Smooth muscle cell (in vitro differentiated cells): ENCODE measurements around the gene MRGPRG. TPM values are rescaled to one million over a fixed set of nuclear protein-coding genes. Genes with fewer than 3 reads are reported as not detected.
A peak's percentile ranks its signal among the peaks of the same experiment; 100 is the strongest.

ENCODE experiments used
- DNase-seq: peaks from one replicate; lab custom pipeline; 2025; ENCODE audit not compliant: unreplicated experiment; lab: John Stamatoyannopoulos, UW
- H2AFZ ChIP-seq: fragments of 200-600 bp; sonication (generic); 2 replicates; pipeline ENCODE4 v1.6.0; 2016; ENCODE audit warnings: antibody characterized with exemption, low read depth, mild to moderate bottlenecking
- H3F3A ChIP-seq: fragments of 200-600 bp; sonication (generic); 2 replicates; pipeline ENCODE4 v1.6.0; 2017; ENCODE audit warnings: antibody characterized with exemption, low read depth
- H3K27ac ChIP-seq: fragments of 200-600 bp; sonication (generic); 2 replicates; pipeline ENCODE4 v1.5.1; 2016; ENCODE audit warnings: low read depth, mild to moderate bottlenecking
- H3K27me3 ChIP-seq: fragments of 200-600 bp; sonication (generic); 2 replicates; pipeline ENCODE4 v1.6.1; 2016; ENCODE audit warnings: low read depth, mild to moderate bottlenecking
- H3K36me3 ChIP-seq: fragments of 200-600 bp; sonication (generic); 2 replicates; pipeline ENCODE4 v1.5.1; 2016; ENCODE audit warnings: low read depth
- H3K4me1 ChIP-seq: fragments of 200-600 bp; sonication (generic); 2 replicates; pipeline ENCODE4 v1.5.1; 2016; ENCODE audit warnings: low read depth
- H3K4me2 ChIP-seq: fragments of 200-600 bp; sonication (generic); 2 replicates; pipeline ENCODE4 v1.6.0; 2016; ENCODE audit warnings: mild to moderate bottlenecking
- H3K4me3 ChIP-seq: fragments of 200-600 bp; sonication (generic); 2 replicates; pipeline ENCODE4 v1.5.1; 2016; ENCODE audit warnings: mild to moderate bottlenecking
- H3K79me2 ChIP-seq: fragments of 200-600 bp; sonication (generic); 2 replicates; pipeline ENCODE4 v1.6.0; 2016; ENCODE audit warnings: low read depth, mild to moderate bottlenecking
- H3K9ac ChIP-seq: fragments of 200-600 bp; sonication (generic); 2 replicates; pipeline ENCODE4 v1.6.0; 2016; ENCODE audit warnings: low read depth
- H3K9me3 ChIP-seq: fragments of 200-600 bp; sonication (generic); replicated peaks from 2 replicates; pipeline ENCODE4 v1.5.1; 2016; ENCODE audit warnings: low read depth
- H4K20me1 ChIP-seq: fragments of 200-600 bp; sonication (generic); 2 replicates; pipeline ENCODE4 v1.6.0; 2016; ENCODE audit warnings: low read depth
- WGBS: methylation state at CpG from one replicate; pipeline ENCODE4 v1.1.7; 2016; ENCODE audit warnings: low lambda C conversion rate; 5-methylcytosine and 5-hydroxymethylcytosine counted together
- polyA plus RNA-seq: library from polyadenylated mRNA; unstranded; fragments of >200 nt; fragmentation: Nextera tagmentation; extraction: Ambion mirVana; gene quantifications from 2 replicates; pipeline ENCODE4 v1.2.1, GENCODE V29; 2016
- total RNA-seq: library from RNA; depleted of rRNA; stranded (reverse); fragments of >200 nt; gene quantifications from 2 replicates; pipeline ENCODE4 v1.2.3, GENCODE V29; 2014
- TF ChIP-seq, protein P1 (sequence below): fragments of 200-600 bp; sonication (generic); IDR thresholded peaks from 2 replicates; pipeline ENCODE4 v1.5.1; 2017; ENCODE audit warnings: borderline replicate concordance, mild to moderate bottlenecking, antibody characterized with exemption; ENCODE audit not compliant: insufficient read depth, poor library complexity, severe bottlenecking

The MRGPRG gene
- total and polyA plus RNA-seq, 2 experiments from 2014 or later: not detected

DNA sequence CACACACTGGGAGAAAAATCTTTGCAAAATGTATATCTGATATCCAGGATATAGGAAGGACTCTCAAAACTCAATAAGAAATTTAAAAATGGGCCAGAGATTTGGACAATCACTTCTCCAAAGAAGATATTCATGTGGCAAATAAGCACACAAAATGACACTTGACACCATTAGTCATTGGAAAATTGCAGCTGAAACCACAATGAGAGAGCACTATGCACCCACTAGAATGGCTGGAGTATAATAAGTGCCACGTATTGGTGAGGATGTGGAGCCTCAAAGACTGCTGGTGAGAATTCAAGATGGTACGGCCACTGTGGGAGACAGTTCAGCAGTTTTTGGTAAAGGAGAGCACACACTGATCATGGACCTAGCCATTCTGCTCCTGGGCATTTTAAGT, 40.7 kb downstream of the MRGPRG start:
- Histone ChIP-seq H3K4me1 (no peaks in the 10 kb centered on the region), H3K9me3 (no peaks in the 10 kb centered on the region), H2AFZ (no peak overlapping the region), H3K9ac (peak overlapping the region; percentile 56), H3K79me2 (no peaks in the 10 kb centered on the region), H3K27me3 (no peaks in the 10 kb centered on the region), H3F3A (no peaks in the 10 kb centered on the region), H3K36me3 (no peaks in the 10 kb centered on the region), H3K27ac (peak overlapping the region; percentile 87), H3K4me3 (no peak overlapping the region), H3K4me2 (peak overlapping the region; percentile 26), H4K20me1 (no peaks in the 10 kb centered on the region)
- TF ChIP-seq, protein P1, sequence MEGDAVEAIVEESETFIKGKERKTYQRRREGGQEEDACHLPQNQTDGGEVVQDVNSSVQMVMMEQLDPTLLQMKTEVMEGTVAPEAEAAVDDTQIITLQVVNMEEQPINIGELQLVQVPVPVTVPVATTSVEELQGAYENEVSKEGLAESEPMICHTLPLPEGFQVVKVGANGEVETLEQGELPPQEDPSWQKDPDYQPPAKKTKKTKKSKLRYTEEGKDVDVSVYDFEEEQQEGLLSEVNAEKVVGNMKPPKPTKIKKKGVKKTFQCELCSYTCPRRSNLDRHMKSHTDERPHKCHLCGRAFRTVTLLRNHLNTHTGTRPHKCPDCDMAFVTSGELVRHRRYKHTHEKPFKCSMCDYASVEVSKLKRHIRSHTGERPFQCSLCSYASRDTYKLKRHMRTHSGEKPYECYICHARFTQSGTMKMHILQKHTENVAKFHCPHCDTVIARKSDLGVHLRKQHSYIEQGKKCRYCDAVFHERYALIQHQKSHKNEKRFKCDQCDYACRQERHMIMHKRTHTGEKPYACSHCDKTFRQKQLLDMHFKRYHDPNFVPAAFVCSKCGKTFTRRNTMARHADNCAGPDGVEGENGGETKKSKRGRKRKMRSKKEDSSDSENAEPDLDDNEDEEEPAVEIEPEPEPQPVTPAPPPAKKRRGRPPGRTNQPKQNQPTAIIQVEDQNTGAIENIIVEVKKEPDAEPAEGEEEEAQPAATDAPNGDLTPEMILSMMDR: no peak
- 46% methylated on average over 2 of the region's 2 CpGs for WGBS
- no peak for DNase-seq

GRCh38 chr11:3176487-3176886, 42.1 kb downstream of the MRGPRG start:
- Histone ChIP-seq H3K4me2 (no peak overlapping the region), H3K36me3 (no peaks in the 10 kb centered on the region), H3K9ac (no peak overlapping the region), H3F3A (no peaks in the 10 kb centered on the region), H4K20me1 (no peaks in the 10 kb centered on the region), H3K4me1 (no peaks in the 10 kb centered on the region), H3K9me3 (no peaks in the 10 kb centered on the region), H3K27me3 (no peaks in the 10 kb centered on the region), H3K79me2 (no peaks in the 10 kb centered on the region), H3K27ac (no peak overlapping the region), H2AFZ (no peak overlapping the region), H3K4me3 (no peak overlapping the region)
- no peak for DNase-seq
- TF ChIP-seq, protein P1: no peak

DNA sequence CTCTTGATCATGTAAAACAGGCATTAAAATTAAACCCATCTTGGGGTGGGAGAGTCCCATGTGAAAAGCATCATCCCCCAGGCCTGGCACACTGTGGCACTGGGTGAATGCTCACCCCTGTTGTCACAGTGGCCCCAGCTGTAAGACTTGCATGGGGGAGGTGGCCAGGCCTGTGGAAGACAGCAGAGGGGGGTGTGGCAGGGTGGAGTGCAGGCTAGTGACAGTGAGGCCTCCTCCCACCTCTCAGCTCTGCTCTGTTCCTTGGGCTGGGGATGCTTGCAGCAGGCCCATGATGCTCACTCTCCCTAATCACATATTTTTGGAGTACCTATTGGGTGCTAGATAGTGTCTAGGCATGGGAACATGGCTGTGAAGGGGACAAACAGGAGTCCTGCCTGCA, 43.4 kb downstream of the MRGPRG start:
- no peaks in the 10 kb centered on the region for H3K36me3 ChIP-seq
- no peaks in the 10 kb centered on the region for H3K79me2 ChIP-seq
- no peak overlapping the region for H3K27ac ChIP-seq
- no peaks in the 10 kb centered on the region for H4K20me1 ChIP-seq
- no peak overlapping the region for H2AFZ ChIP-seq
- H3K9me3 ChIP-seq: no peaks in the 10 kb centered on the region
- no peak overlapping the region for H3K9ac ChIP-seq
- TF ChIP-seq, protein P1: no peak
- H3K4me3 ChIP-seq: no peak overlapping the region
- no peaks in the 10 kb centered on the region for H3K4me1 ChIP-seq
- DNase-seq: no peak
- no peak overlapping the region for H3K4me2 ChIP-seq
- no peaks in the 10 kb centered on the region for H3F3A ChIP-seq
- no peaks in the 10 kb centered on the region for H3K27me3 ChIP-seq

DNA sequence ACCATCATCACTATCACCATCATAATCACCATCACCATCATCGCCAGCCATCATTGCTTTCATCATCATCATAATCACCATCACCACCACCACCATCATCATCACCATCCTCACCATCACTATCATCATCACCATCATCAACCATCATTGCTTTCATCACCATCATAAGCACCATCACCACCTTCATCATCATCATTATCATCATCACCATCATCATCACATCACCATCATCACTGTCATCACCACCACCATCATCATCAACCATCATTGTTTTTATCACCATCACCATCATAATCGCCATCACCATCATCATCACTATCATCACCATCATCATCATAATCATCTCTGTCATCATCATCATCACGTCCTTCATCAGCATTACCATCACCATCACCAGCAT, 44.2 kb downstream of the MRGPRG start:
- Histone ChIP-seq H3K9ac (no peak overlapping the region), H3K9me3 (no peaks in the 10 kb centered on the region), H3K27ac (no peak overlapping the region), H3K4me1 (peaks cover 6% of the 10 kb centered on the region), H3K4me2 (no peak overlapping the region), H3K79me2 (no peaks in the 10 kb centered on the region), H3K4me3 (no peak overlapping the region), H4K20me1 (no peaks in the 10 kb centered on the region), H3K36me3 (no peaks in the 10 kb centered on the region), H2AFZ (no peak overlapping the region), H3K27me3 (no peaks in the 10 kb centered on the region), H3F3A (no peaks in the 10 kb centered on the region)
- TF ChIP-seq, protein P1: no peak
- no peak for DNase-seq
- WGBS: 95% methylated on average over 3 of the region's 3 CpGs
